ENCODE results near the gene MECR.

Gene MECR

DNA sequence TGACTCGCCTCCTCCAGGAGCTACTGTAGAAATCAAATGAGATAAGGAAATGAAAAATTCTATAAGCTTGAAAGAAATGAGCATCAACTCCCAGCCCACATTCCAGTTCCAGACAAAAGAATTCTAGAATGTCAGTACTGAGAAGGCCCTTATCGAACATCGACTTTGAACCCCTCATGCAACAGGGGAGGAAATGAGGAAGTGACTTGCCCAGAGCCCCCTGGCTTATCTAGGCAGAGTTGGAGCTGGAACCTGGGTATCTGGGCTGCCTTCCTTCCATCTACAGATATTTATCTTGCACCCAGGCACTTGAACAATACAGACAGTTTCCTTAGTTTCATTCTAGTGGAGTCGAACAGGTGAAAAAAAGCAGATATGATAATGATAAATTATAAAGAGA, 22.3 kb downstream of the MECR start:
- TF ChIP-seq, protein P1, sequence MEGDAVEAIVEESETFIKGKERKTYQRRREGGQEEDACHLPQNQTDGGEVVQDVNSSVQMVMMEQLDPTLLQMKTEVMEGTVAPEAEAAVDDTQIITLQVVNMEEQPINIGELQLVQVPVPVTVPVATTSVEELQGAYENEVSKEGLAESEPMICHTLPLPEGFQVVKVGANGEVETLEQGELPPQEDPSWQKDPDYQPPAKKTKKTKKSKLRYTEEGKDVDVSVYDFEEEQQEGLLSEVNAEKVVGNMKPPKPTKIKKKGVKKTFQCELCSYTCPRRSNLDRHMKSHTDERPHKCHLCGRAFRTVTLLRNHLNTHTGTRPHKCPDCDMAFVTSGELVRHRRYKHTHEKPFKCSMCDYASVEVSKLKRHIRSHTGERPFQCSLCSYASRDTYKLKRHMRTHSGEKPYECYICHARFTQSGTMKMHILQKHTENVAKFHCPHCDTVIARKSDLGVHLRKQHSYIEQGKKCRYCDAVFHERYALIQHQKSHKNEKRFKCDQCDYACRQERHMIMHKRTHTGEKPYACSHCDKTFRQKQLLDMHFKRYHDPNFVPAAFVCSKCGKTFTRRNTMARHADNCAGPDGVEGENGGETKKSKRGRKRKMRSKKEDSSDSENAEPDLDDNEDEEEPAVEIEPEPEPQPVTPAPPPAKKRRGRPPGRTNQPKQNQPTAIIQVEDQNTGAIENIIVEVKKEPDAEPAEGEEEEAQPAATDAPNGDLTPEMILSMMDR (IDR thresholded peaks at IDR 0.05), result no peak
- intact Hi-C loops (cut with DNase I; ENCODE audit: low total_unique reads), result loop anchor here (5.0 to 10.0 kb wide), 2 partner anchors 174 to 421 kb away; no protein-coding TSS in a partner anchor
- Histone ChIP-seq H3K27ac (no peak overlapping the region), H3K36me3 (peaks cover 9 to 77% (median 56%) of the 10 kb centered on the region in 3 donors), H3K9me3 (no peaks in the 10 kb centered on the region), H3K27me3 (no peaks in the 10 kb centered on the region), H3K4me3 (no peak overlapping the region), H3K4me1 (no peaks in the 10 kb centered on the region)
- no peak for DNase-seq

DNA sequence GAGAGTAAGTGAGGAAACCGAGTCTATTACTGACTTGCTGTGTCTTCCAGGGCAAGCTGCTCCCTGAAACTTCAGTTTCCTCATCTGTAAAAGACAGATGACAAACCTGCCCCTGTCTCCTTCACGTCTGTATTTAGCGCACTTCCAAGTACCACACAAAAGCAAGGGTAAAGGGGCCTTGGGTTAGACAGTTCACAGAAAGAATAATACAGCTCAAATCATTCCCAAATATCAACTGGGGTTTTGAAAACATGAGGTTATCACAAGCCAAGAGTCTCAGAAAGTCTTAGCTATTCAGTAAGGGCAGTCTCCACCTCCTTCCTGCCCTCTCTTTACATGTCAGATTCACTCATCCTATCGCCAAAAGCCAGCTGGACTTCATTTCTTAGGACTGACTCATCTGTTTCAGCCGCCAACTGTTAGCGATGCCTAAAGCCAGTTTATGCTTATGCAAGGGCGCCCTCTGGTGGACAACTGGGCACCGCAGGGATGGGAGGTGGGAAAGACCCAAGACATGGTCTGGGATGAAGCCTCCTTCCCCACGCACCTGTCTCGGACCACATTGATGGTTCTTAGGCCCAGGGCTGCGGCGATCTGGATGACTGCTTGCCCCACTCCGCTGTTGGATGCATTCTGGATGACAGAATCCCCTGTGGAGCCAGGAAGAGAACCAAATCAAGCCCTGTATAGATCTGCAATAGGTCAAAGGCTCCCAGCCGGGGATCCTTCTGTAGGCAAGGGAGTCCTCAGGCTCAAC, 28.0 kb downstream of the MECR start:
- intact Hi-C loops (cut with DNase I; ENCODE audit: low total_unique reads), result loop anchor here (10.0 kb wide), 1 partner anchor 168 kb away; no protein-coding TSS in a partner anchor
- Histone ChIP-seq H3K27me3 (no peaks in the 10 kb centered on the region), H3K4me3 (no peak overlapping the region), H3K27ac (peak overlapping the region; percentile 72 to 76), H3K36me3 (peaks cover 11 to 80% (median 52%) of the 10 kb centered on the region in 3 donors), H3K9me3 (no peaks in the 10 kb centered on the region), H3K4me1 (peaks cover 0 to 11% (median 7%) of the 10 kb centered on the region in 4 donors)
- peak; percentile 95 to 97 for DNase-seq
- TF ChIP-seq, protein P1 (IDR thresholded peaks at IDR 0.05), result peak; percentile 90 to 98

DNA sequence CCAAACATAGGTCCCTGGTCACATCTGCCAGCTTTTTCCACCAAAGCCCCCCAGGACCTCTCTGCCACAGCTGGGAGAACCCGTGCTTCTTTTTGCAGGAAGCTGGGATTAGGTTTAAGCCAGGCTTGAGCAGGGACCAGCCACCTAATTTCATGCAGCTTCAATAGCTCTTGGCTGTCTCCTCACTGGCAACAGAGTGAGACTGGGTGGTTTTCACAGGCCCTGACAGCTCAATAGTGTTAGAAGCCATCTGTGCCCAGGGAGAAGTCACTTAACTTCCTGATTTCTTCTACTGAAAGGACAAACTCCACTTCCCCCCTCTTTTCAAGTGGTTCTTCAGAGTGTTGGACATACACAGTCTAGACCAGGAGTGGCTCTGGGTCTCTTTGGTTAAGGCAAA, 28.7 kb downstream of the MECR start:
- DNase-seq, result no peak
- intact Hi-C loops (cut with DNase I; ENCODE audit: low total_unique reads), result loop anchor here (10.0 kb wide), 1 partner anchor 167 kb away; no protein-coding TSS in a partner anchor
- H3K4me3 ChIP-seq, result no peak overlapping the region
- H3K27me3 ChIP-seq, result no peaks in the 10 kb centered on the region
- peaks cover 0 to 11% (median 7%) of the 10 kb centered on the region in 4 donors for H3K4me1 ChIP-seq
- TF ChIP-seq, protein P1 (IDR thresholded peaks at IDR 0.05), result no peak
- peak overlapping the region; percentile 72 to 76 for H3K27ac ChIP-seq
- peaks cover 11 to 87% (median 56%) of the 10 kb centered on the region in 3 donors for H3K36me3 ChIP-seq
- no peaks in the 10 kb centered on the region for H3K9me3 ChIP-seq

DNA sequence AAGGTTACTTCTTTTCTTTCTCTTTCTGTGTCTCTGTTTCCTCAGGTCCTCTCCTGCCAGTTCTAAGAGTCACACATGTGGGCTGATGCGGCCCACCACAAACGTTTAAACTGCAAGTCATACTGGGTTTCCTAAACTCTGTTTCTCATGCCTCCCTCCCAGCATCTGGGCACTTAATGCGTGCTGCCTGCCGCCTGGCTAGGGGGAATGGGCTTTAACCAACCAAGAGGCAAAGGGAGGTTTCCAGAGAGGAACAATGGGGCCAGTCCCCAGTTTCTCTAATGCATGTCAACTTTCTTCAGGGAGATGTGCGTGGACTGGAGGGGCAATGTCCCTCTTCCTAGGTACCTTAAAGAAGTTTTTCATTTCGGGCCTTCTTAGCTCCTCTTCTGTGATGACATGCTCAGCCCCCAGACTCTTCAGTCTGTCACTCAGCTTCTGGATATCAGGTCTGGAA, 29.1 kb downstream of the MECR start:
- no peaks in the 10 kb centered on the region for H3K27me3 ChIP-seq
- peaks cover 0 to 11% (median 7%) of the 10 kb centered on the region in 4 donors for H3K4me1 ChIP-seq
- H3K4me3 ChIP-seq, result no peak overlapping the region
- DNase-seq, result no peak
- H3K36me3 ChIP-seq, result peaks cover 11 to 87% (median 55%) of the 10 kb centered on the region in 3 donors
- TF ChIP-seq, protein P1 (IDR thresholded peaks at IDR 0.05), result no peak
- intact Hi-C loops (cut with DNase I; ENCODE audit: low total_unique reads), result loop anchor here (10.0 kb wide), 1 partner anchor 167 kb away; no protein-coding TSS in a partner anchor
- peak overlapping the region; percentile 72 to 76 for H3K27ac ChIP-seq
- no peaks in the 10 kb centered on the region for H3K9me3 ChIP-seq

DNA sequence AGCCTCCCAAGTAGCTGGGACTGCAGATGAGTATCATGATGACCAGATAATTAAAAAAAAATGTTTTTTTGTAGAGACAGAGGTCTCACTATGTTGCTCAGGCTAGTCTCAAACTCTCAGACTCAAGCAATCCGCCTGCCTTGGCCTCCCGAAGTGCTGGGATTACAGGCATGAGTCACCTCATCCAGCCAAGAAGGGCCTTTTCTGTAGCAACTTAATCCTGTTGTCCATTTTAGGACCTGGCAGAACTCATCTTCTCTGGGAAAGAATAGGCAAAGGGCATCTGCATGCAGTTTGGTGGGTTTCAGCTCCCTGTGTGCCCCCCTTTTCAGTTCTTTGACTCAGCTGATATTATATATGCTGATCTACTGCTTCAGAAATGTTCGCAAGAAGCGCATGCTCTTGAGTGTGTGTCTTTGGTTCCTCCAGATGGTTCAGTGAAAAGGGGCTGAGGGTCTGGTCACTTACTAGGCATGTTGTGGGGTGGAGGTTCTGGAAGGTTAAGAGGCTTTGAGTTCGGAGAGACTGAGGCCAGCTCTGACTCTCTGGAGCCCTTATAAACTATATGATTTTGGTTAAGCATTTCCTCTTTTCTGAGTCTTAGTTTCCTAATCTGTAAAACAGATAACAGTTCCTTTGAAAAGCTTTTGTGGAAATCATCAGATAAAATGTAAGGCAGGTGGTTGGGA, 29.7 kb downstream of the MECR start:
- Histone ChIP-seq H3K9me3 (no peaks in the 10 kb centered on the region), H3K27me3 (no peaks in the 10 kb centered on the region), H3K36me3 (peaks cover 11 to 85% (median 51%) of the 10 kb centered on the region in 3 donors), H3K27ac (no peak overlapping the region), H3K4me1 (peaks cover 0 to 11% (median 7%) of the 10 kb centered on the region in 4 donors), H3K4me3 (no peak overlapping the region)
- TF ChIP-seq, protein P1 (IDR thresholded peaks at IDR 0.05), result no peak
- DNase-seq, result no peak
- intact Hi-C loops (cut with DNase I; ENCODE audit: low total_unique reads), result loop anchor here (10.0 kb wide), 1 partner anchor 166 kb away; no protein-coding TSS in a partner anchor

Measured in tibial artery (tissue), 4 donors.